Parathyroid adenoma (tissue), 2 donors: ENCODE data around the gene MAP4.

Experiments used
- H2AFZ ChIP-seq: fragments of 300-600 bp; sonication (generic); one replicate; pipeline ENCODE4 v1.7.0; 2017; ENCODE audit warnings: antibody characterized with exemption, mild to moderate bottlenecking
- H3K27ac ChIP-seq: fragments of 300-600 bp; sonication (generic); one replicate; pipeline ENCODE4 v1.7.0; 2017
- H3K27me3 ChIP-seq: fragments of 300-600 bp; sonication (generic); one replicate; pipeline ENCODE4 v1.7.0; 2017; ENCODE audit warnings: low read length; ENCODE audit not compliant: control insufficient read depth, insufficient read depth
- H3K36me3 ChIP-seq: fragments of 300-600 bp; sonication (generic); one replicate; pipeline ENCODE4 v1.7.0; 2017; ENCODE audit warnings: low read length; ENCODE audit not compliant: control insufficient read depth, insufficient read depth
- H3K4me1 ChIP-seq: fragments of 300-600 bp; sonication (generic); one replicate; pipeline ENCODE4 v1.7.0; 2017; ENCODE audit warnings: control low read depth
- H3K4me2 ChIP-seq: fragments of 300-600 bp; sonication (generic); one replicate; pipeline ENCODE4 v1.7.0; 2017; ENCODE audit warnings: low read length
- H3K4me3 ChIP-seq: fragments of 300-600 bp; sonication (generic); one replicate; pipeline ENCODE4 v1.7.0; 2017; ENCODE audit warnings: low read depth, low read length
- H3K79me2 ChIP-seq: fragments of 300-600 bp; sonication (generic); one replicate; pipeline ENCODE4 v1.7.0; 2017; ENCODE audit warnings: control low read depth
- H3K9ac ChIP-seq: fragments of 300-600 bp; sonication (generic); one replicate; pipeline ENCODE4 v1.7.0; 2017; ENCODE audit warnings: mild to moderate bottlenecking
- H3K9me3 ChIP-seq: fragments of 300-600 bp; sonication (generic); one replicate; pipeline ENCODE4 v1.7.0; 2017; ENCODE audit warnings: low read length; ENCODE audit not compliant: control insufficient read depth
- CTCF ChIP-seq: fragments of 300-600 bp; sonication (generic); IDR thresholded peaks from one replicate; pipeline ENCODE4 v1.7.0; 2017; ENCODE audit warnings: antibody characterized with exemption, mild to moderate bottlenecking
- donor health status: primary hyperparathyroidism.

MAP4 gene

GRCh38 chr3:47910233-47910632 lies 106.0 kb downstream of the MAP4 start:
- no peaks in the 10 kb centered on the region for H3K27me3 ChIP-seq
- H3K9ac ChIP-seq: no peak overlapping the region
- no peak for TF ChIP-seq CTCF
- peaks cover 15% of the 10 kb centered on the region for H3K4me1 ChIP-seq
- no peak overlapping the region for H2AFZ ChIP-seq
- peaks cover 2% of the 10 kb centered on the region for H3K79me2 ChIP-seq
- H3K9me3 ChIP-seq: no peaks in the 10 kb centered on the region
- no peak overlapping the region for H3K4me3 ChIP-seq
- H3K36me3 ChIP-seq: no peaks in the 10 kb centered on the region
- H3K27ac ChIP-seq: no peak overlapping the region
- H3K4me2 ChIP-seq: no peak overlapping the region

GRCh38 chr3:47909607-47910006 lies 106.6 kb downstream of the MAP4 start:
- no peak for TF ChIP-seq CTCF
- Histone ChIP-seq H3K36me3 (no peaks in the 10 kb centered on the region), H3K27ac (no peak overlapping the region), H3K27me3 (no peaks in the 10 kb centered on the region), H3K4me2 (no peak overlapping the region), H3K4me3 (no peak overlapping the region), H3K4me1 (peaks cover 15% of the 10 kb centered on the region), H3K79me2 (peaks cover 2% of the 10 kb centered on the region), H3K9ac (no peak overlapping the region), H3K9me3 (no peaks in the 10 kb centered on the region), H2AFZ (no peak overlapping the region)

DNA sequence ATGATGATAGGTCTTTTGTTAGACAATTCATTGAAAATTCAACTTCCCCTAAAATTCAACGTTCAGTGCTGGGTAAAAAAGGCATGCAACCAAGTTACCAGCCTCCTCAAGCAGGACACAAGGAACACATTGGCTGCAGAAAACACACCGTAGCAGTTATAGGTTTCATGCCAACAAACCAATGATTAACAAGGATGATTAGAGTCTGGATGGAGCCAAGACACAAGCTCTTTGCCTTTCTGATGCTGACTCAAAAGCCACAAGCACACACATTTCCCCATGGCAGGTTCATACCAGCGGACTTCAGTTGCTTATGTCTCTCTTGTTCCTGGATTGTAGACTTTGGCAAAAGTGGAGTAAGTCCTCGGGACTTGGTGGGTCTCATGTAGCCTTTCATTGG lies 107.5 kb downstream of the MAP4 start:
- Histone ChIP-seq H3K4me1 (peaks cover 15% of the 10 kb centered on the region), H3K79me2 (peaks cover 2% of the 10 kb centered on the region), H2AFZ (no peak overlapping the region), H3K4me2 (no peak overlapping the region), H3K27me3 (no peaks in the 10 kb centered on the region), H3K27ac (no peak overlapping the region), H3K9me3 (no peaks in the 10 kb centered on the region), H3K36me3 (no peaks in the 10 kb centered on the region), H3K9ac (no peak overlapping the region), H3K4me3 (no peak overlapping the region)
- TF ChIP-seq CTCF: no peak

GRCh38 chr3:47907784-47908183 lies 108.4 kb downstream of the MAP4 start:
- no peak overlapping the region for H2AFZ ChIP-seq
- no peak overlapping the region for H3K9ac ChIP-seq
- TF ChIP-seq CTCF: no peak
- no peaks in the 10 kb centered on the region for H3K27me3 ChIP-seq
- H3K36me3 ChIP-seq: no peaks in the 10 kb centered on the region
- no peak overlapping the region for H3K27ac ChIP-seq
- no peaks in the 10 kb centered on the region for H3K9me3 ChIP-seq
- peaks cover 15% of the 10 kb centered on the region for H3K4me1 ChIP-seq
- H3K4me2 ChIP-seq: no peak overlapping the region
- peaks cover 2% of the 10 kb centered on the region for H3K79me2 ChIP-seq
- H3K4me3 ChIP-seq: no peak overlapping the region

GRCh38 chr3:47902746-47903145 lies 113.5 kb downstream of the MAP4 start:
- Histone ChIP-seq H3K27ac (no peak overlapping the region), H3K4me2 (no peak overlapping the region), H3K4me3 (no peak overlapping the region), H3K36me3 (no peaks in the 10 kb centered on the region), H3K27me3 (no peaks in the 10 kb centered on the region), H3K4me1 (no peaks in the 10 kb centered on the region), H3K9ac (no peak overlapping the region), H3K79me2 (peaks cover 2% of the 10 kb centered on the region), H3K9me3 (no peaks in the 10 kb centered on the region), H2AFZ (no peak overlapping the region)
- no peak for TF ChIP-seq CTCF
